SH-SY5Y (cell line): Measurements from ENCODE around the gene SH2D3A.

Source experiments
- GATA2 ChIP-seq: IDR thresholded peaks from 2 replicates; pipeline ENCODE4 v1.6.1; 2011; ENCODE audit warnings: mild to moderate bottlenecking, low read depth, low read length
- GATA3 ChIP-seq: IDR thresholded peaks from 2 replicates; pipeline ENCODE4 v1.6.1; 2011; ENCODE audit warnings: low read depth, mild to moderate bottlenecking, low read length, moderate library complexity

DNA sequence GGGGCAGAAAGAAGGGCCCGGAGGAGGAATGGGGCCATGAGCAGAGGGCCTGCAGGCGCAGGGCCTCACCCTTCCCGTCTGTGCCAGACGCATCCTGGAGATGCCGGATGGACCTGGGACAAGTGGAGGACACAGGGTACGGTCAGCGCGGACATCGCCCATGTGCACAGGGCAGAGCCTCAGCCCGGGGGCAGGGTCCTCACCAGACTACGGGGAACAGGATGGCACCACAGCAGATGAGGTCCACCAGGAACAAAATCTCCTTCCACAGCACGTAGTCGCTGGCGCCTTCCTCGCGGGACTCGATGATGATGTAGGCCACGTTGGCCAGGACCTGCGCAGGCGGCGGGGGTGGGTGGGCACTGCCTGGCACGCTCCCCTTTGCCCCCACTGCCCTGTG lies 35.4 kb downstream of the SH2D3A start:
- TF ChIP-seq GATA2: no peak
- no peak for TF ChIP-seq GATA3
